HFF-Myc (cell line): ENCODE measurements around the gene TMUB1.

Experiments used
- DNase-seq: peaks from one replicate; pipeline ENCODE4 v3.0.0-alpha.2; 2011; ENCODE audit warnings: low read depth; ENCODE audit errors: extremely low read depth
- H3K4me3 ChIP-seq: replicated peaks from 2 replicates; pipeline ENCODE4 v1.5.1; 2011; ENCODE audit warnings: low read depth, mild to moderate bottlenecking, control low read depth, low read length
- TF ChIP-seq, protein P1 (sequence below): IDR thresholded peaks from 2 replicates; pipeline ENCODE4 v1.5.1; 2012; ENCODE audit warnings: mild to moderate bottlenecking, low read depth, low read length, control low read depth; ENCODE audit errors: missing control alignments

The TMUB1 gene

DNA sequence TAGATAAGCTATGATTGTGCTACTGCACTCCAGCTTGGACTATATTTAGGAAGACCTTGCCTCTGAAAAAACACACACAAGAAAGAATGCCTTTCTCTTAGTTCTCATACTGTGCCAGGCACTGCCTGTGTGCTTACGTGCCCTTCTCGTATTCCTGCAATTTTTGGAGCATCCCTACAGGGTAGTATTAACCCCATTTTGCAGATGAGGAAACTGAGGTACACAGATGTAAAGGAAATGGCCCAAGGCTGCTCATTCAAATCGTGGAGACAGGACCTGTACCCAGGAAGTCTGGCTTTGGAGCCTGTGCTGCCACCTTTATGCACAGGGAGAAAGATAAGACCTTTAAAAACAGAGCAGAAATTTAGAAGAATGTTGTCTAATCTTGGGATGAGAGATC is 19.7 kb upstream of the TMUB1 start:
- DNase-seq, result no peak
- H3K4me3 ChIP-seq, result no peak overlapping the region
- TF ChIP-seq, protein P1, sequence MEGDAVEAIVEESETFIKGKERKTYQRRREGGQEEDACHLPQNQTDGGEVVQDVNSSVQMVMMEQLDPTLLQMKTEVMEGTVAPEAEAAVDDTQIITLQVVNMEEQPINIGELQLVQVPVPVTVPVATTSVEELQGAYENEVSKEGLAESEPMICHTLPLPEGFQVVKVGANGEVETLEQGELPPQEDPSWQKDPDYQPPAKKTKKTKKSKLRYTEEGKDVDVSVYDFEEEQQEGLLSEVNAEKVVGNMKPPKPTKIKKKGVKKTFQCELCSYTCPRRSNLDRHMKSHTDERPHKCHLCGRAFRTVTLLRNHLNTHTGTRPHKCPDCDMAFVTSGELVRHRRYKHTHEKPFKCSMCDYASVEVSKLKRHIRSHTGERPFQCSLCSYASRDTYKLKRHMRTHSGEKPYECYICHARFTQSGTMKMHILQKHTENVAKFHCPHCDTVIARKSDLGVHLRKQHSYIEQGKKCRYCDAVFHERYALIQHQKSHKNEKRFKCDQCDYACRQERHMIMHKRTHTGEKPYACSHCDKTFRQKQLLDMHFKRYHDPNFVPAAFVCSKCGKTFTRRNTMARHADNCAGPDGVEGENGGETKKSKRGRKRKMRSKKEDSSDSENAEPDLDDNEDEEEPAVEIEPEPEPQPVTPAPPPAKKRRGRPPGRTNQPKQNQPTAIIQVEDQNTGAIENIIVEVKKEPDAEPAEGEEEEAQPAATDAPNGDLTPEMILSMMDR, result no peak

DNA sequence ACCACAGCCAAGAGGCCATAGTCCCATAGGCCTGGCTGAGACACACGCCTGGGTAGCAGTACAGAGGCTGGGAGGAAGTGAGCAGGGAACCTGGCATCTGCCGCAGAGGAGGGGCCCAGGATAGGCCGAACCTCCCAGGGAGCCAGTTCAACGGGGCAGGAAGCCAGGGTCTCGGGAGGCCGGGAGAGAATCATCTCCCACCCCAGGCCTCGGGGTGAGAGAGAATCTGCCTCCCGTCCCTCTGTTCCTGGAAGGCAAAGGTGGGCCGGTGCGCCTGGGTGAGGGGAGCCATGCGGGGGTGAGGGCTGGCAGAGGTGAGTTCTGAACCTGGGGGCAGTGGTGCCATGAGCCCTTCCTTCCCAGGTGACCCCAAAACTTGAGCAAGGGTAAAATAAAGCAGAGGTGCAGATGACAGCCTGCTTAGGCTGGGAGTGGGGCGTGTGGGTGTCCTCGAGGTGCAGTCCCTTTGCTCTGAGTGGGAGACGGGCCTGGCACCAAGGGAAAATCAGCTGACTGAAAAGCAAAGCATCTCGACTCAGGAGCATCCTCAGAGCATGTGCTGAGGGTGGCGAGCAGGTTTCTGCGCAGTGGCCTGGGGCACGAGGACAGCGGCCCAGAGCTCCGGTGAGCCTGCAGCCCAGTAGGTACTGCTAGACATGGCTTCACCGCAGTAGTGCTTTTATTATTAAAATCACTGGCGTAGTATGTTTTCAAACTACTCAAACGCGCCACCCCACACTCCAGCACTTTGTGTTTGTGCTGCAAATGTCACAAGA is 18.5 kb upstream of the TMUB1 start:
- no peak overlapping the region for H3K4me3 ChIP-seq
- TF ChIP-seq, protein P1, result no peak
- DNase-seq, result no peak

DNA sequence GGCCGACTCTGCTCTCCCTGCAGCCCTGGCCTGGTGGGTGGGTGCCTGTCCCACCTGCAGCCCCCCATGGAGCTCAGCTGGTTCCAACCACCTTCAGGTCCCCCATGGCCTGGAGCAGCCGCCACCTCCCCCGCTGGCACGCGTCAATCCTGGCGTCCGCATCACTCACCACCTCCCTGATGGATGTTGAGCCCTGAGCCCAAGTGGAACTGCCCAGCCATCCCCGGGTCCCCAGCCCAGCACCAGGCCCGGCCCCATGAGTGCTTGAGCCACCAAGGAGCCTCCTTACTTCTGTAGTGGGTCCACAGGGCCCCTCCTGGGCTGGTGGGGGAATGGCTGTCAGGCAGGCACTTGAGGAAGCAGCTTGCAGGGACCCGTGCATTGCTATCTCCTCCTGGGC is 17.6 kb upstream of the TMUB1 start:
- TF ChIP-seq, protein P1, result no peak
- H3K4me3 ChIP-seq, result no peak overlapping the region
- no peak for DNase-seq

DNA sequence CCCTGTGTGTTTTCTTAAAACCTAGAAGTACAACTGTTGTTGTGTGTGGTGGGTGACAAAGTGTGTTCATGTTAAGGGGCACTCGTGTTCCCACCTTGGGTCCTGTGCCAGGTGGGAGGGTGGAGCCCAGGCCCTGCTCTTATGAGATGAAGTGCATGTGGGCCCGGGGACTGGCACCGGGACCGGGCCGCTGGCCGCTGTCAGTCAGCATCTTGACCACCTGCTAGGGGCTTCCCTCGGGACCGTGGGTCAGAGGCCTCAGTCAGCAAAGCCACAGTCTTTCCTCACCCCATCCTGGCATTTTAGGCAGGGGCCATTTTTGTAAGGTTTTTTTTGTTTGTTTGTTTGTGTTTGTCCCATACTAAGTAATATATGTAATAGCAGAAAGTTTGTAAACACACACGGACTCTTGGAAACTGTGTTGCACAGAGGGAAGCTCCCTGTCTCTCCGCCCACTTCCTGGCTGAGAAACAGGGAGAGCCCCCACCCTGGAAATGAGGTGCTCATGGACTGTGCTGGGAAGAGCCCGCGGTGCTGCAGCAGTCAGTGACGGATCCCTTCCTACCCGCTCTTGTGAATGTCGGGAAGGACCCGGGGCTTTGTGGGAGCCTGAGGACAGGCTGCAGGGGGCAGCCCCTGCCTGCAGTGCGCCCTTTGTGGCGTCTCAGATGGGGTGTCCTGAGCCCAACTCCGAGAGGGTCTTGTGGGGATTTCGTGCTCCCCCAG is 16.4 kb upstream of the TMUB1 start:
- TF ChIP-seq, protein P1, result no peak
- no peak for DNase-seq
- no peak overlapping the region for H3K4me3 ChIP-seq

DNA sequence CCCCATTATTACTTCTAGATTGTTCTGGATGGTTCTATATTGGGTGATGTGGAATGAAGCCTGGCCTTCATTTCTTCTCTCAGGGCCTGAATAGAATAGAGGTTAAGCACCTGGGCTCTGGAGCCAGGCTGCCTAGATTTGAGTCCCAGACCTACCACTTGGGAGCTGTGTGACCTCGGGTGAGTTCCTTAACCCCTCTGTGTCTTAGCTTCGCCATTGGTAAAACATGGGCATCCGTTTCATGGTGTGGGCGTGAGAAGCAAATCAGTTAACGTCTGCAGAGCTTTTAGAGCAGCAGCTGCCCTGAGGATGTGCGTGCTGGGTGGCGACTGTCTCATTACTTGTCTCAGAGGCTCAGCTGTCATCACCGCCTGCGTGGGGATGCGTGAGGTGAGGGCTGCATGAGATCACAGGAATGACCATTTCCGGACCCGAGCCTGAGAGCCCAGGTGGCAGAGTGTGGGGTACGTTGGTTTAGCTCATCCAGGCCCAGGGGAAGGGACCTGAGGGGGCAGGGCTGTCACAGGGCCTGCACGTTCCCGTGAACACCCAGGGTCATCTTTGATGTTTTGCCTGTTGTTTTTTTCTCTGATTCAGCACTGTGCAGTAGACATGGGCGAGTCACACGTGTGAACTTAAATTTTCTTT is 12.7 kb upstream of the TMUB1 start:
- no peak for DNase-seq
- TF ChIP-seq, protein P1, result no peak
- no peak overlapping the region for H3K4me3 ChIP-seq

DNA sequence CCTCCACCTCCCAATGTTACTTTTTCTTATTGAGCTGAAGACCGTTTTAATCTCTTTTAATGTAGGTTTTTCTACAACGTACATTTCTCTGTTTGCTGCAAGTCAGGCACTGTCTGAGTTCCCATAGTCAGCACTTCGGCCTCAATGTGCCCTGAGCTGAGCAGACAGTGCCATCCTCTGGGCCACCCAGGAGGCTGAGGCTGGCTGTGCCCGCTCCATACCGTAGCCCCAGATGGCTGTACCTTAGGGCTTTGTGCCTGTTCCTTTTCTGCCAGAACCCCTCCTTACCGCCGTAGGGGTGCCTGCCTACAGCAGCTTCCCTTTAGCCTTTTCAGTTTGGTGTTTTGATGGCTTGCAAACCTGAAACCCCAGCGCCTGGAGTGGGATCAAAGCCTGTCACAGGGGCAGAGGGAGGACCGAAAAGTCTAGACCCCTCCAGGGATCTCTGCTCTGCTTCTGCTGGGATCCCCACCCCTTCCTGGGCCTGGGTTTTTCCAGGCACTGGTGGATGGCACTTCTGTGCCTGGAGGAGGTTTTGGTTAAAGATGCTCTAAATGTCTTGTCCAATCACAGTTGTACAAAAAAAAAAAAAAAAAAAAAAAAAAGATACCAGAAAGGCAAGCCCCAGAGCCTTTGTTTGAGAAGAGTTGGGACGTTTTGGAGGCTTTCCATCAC is 12.0 kb upstream of the TMUB1 start:
- TF ChIP-seq, protein P1, result no peak
- DNase-seq, result no peak
- H3K4me3 ChIP-seq, result no peak overlapping the region
